Measurements from ENCODE around the gene AFP.

DNA sequence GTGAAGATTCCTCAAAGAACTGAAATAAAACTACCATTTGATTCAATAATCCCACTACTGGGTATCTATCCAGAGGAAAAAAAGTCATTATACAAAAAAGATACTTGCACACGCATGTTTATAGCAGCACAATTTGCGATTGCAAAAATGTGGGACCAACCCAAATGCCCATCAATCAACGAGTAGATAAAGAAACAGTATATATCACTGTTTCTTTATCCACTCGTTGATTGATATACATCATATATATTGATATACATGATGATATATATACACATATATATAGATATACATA lies 13.6 kb upstream of the AFP start:
- TF ChIP-seq EZH2 (IDR thresholded peaks at IDR 0.05; ENCODE audit: borderline replicate concordance, insufficient read depth, low read depth, low read length, poor library complexity, severe bottlenecking), result no peak
- TF ChIP-seq, protein P1, sequence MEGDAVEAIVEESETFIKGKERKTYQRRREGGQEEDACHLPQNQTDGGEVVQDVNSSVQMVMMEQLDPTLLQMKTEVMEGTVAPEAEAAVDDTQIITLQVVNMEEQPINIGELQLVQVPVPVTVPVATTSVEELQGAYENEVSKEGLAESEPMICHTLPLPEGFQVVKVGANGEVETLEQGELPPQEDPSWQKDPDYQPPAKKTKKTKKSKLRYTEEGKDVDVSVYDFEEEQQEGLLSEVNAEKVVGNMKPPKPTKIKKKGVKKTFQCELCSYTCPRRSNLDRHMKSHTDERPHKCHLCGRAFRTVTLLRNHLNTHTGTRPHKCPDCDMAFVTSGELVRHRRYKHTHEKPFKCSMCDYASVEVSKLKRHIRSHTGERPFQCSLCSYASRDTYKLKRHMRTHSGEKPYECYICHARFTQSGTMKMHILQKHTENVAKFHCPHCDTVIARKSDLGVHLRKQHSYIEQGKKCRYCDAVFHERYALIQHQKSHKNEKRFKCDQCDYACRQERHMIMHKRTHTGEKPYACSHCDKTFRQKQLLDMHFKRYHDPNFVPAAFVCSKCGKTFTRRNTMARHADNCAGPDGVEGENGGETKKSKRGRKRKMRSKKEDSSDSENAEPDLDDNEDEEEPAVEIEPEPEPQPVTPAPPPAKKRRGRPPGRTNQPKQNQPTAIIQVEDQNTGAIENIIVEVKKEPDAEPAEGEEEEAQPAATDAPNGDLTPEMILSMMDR (IDR thresholded peaks at IDR 0.05), result no peak
